K562 (cell line): ENCODE data around the gene GATC. TPM values are rescaled to one million over a fixed set of nuclear protein-coding genes. Genes with fewer than 3 reads are reported as not detected.

Source experiments
- ATAC-seq: fragments of 200-7000 bp; cut with Tn5 transposase; 3 replicates; pipeline ENCODE4 v1.9.1; 2020; ENCODE audit warnings: moderate library complexity
- BruUV-seq: library from RNA; stranded (reverse); fragments of 400-500 nt; replicated peaks from 2 replicates; lab custom pipeline; 2021; lab: Mats Ljungman, UMichigan
- CTCF ChIA-PET: fragments of 300-600 bp; formaldehyde crosslinking; extraction: SDS; loops from one replicate; lab custom pipeline; 2021; ENCODE audit warnings: low intra/inter-chr PET ratio; lab: Yijun Ruan, JAX
- POLR2A ChIA-PET: fragments of 300-600, 350-650 bp; sonication (Branson Sonifier 250); formaldehyde crosslinking; extraction: SDS; loops from one replicate; lab custom pipeline; 2021; ENCODE audit warnings: antibody characterized with exemption, inconsistent platforms; lab: Yijun Ruan, JAX
- DNase-seq, 4 experiments: peaks; one replicate each; pipeline versions ENCODE4 v3.0.0 to v3.0.0-alpha.2; 2011 to 2018; ENCODE audit warnings: low spot score in 3 of 4, mixed read lengths in 3 of 4; ENCODE audit errors: extremely low read depth in 1 of 4
- FAIRE-seq: peaks from 2 replicates; lab custom pipeline; 2011; peaks lifted over from hg19 to GRCh38; lab: Jason Lieb, UNC
- H2AFZ ChIP-seq: 2 replicates; pipeline ENCODE4 v1.6.0; 2011; ENCODE audit warnings: low read depth, low read length, control low read depth, inconsistent platforms
- H3K27ac ChIP-seq: fragments of 200-600 bp; 3 replicates; pipeline ENCODE4 v1.8.0; 2011; ENCODE audit warnings: low read depth, mild to moderate bottlenecking, control low read depth, inconsistent platforms, low read length, moderate library complexity, mixed read lengths; ENCODE audit errors: extremely low read depth
- H3K27me3 ChIP-seq, 2 experiments: fragments of 300-600 bp in 1 of 2; 2 replicates in 1 of 2; 3 replicates in 1 of 2; pipeline versions ENCODE4 v1.6.0 to v1.8.0; 2011; ENCODE audit warnings: inconsistent platforms in 2 of 2, low read length in 2 of 2, mild to moderate bottlenecking in 1 of 2, mixed read lengths in 1 of 2, moderate library complexity in 1 of 2; ENCODE audit not compliant: control insufficient read depth in 2 of 2, insufficient read depth in 2 of 2
- H3K36me3 ChIP-seq: fragments of 300-600 bp; 3 replicates; pipeline ENCODE4 v1.8.0; 2011; ENCODE audit warnings: mild to moderate bottlenecking, low read length, inconsistent platforms; ENCODE audit not compliant: control insufficient read depth, insufficient read depth
- H3K4me1 ChIP-seq, 2 experiments: fragments of 200-600 bp in 1 of 2; replicated peaks in 1 of 2; 2 replicates in 1 of 2; 3 replicates in 1 of 2; pipeline versions ENCODE4 v1.5.1 to v1.8.0; 2011; ENCODE audit warnings: inconsistent platforms in 2 of 2, low read length in 2 of 2, mild to moderate bottlenecking in 1 of 2, mixed read lengths in 1 of 2, moderate library complexity in 1 of 2; ENCODE audit not compliant: control insufficient read depth in 2 of 2, insufficient read depth in 2 of 2
- H3K4me2 ChIP-seq: 2 replicates; pipeline ENCODE4 v1.6.1; 2011; ENCODE audit warnings: low read length, control low read depth, inconsistent platforms, mixed read lengths; ENCODE audit not compliant: insufficient read depth
- H3K4me3 ChIP-seq: fragments of 200-600 bp; sonication (generic), shearing (Covaris generic); 2 replicates; pipeline ENCODE4 v1.5.1; 2016; ENCODE audit warnings: control low read depth, inconsistent platforms
- H3K79me2 ChIP-seq: fragments of 200-600 bp; 3 replicates; pipeline ENCODE4 v1.8.0; 2011; ENCODE audit warnings: low read length, inconsistent platforms; ENCODE audit not compliant: control insufficient read depth, insufficient read depth
- H3K9ac ChIP-seq, 2 experiments: 2 replicates each; pipeline versions ENCODE4 v1.6.0 to v1.6.1; 2011; ENCODE audit warnings: low read depth in 2 of 2, low read length in 2 of 2, control low read depth in 1 of 2, inconsistent platforms in 1 of 2, mild to moderate bottlenecking in 1 of 2, mixed read lengths in 1 of 2; ENCODE audit not compliant: insufficient read depth in 1 of 2
- H3K9me1 ChIP-seq: one replicate; pipeline ENCODE4 v1.6.0; 2011; ENCODE audit warnings: inconsistent platforms, mild to moderate bottlenecking, low read length, moderate library complexity; ENCODE audit not compliant: control insufficient read depth, insufficient read depth
- H3K9me3 ChIP-seq: replicated peaks from 2 replicates; pipeline ENCODE4 v1.5.1; 2011; ENCODE audit warnings: low read depth, low read length, inconsistent platforms; ENCODE audit not compliant: control insufficient read depth, insufficient read depth
- H4K20me1 ChIP-seq: replicated peaks from 2 replicates; pipeline ENCODE4 v1.6.1; 2011; ENCODE audit warnings: low read length, inconsistent platforms, mixed read lengths; ENCODE audit not compliant: control insufficient read depth, insufficient read depth
- CAMTA2 ChIP-seq: fragments of 250-450 bp; sonication (Bioruptor Pico); conservative IDR thresholded peaks from 2 replicates; pipeline ENCODE4 v1.5.1; 2022
- CTCFL ChIP-seq: IDR thresholded peaks from 2 replicates; pipeline ENCODE4 v1.6.1; 2011; ENCODE audit warnings: borderline replicate concordance, low read depth, mild to moderate bottlenecking, moderate library complexity, low read length; ENCODE audit not compliant: insufficient read depth, poor library complexity, severe bottlenecking
- DNMT1 ChIP-seq: fragments of 450-650 bp; IDR thresholded peaks from 2 replicates; pipeline ENCODE4 v1.6.1; 2016; ENCODE audit warnings: antibody characterized with exemption, mild to moderate bottlenecking
- ETS2 ChIP-seq: IDR thresholded peaks from 2 replicates; pipeline ENCODE4 v1.6.1; 2016; ENCODE audit warnings: borderline replicate concordance, missing genetic modification characterization, mild to moderate bottlenecking, moderate library complexity, missing compliant biosample characterization; ENCODE audit not compliant: poor library complexity, severe bottlenecking
- FOSL1 ChIP-seq: fragments of 200-800 bp; sonication (Bioruptor generic); conservative IDR thresholded peaks from 2 replicates; pipeline ENCODE4 v1.6.1; 2016; ENCODE audit warnings: missing genetic modification characterization, missing compliant biosample characterization
- GATA2 ChIP-seq: sonication (generic); formaldehyde crosslinking; IDR thresholded peaks from 2 replicates; pipeline ENCODE4 v1.4.0; 2020; ENCODE audit warnings: mild to moderate bottlenecking, missing genetic modification reagents
- HSF4 ChIP-seq: fragments of 250-450 bp; sonication (Bioruptor Pico); IDR thresholded peaks from 2 replicates; pipeline ENCODE4 v2.1.2; 2022; ENCODE audit warnings: mild to moderate bottlenecking, moderate library complexity, borderline replicate concordance
- JUNB ChIP-seq: fragments of 450-650 bp; formaldehyde crosslinking; conservative IDR thresholded peaks from 2 replicates; pipeline ENCODE4 v1.4.0; 2020; ENCODE audit warnings: mild to moderate bottlenecking
- KDM5B ChIP-seq: fragments of 200-600 bp; sonication (generic); IDR thresholded peaks from 2 replicates; pipeline ENCODE4 v1.6.1; 2012; ENCODE audit warnings: low read depth, mild to moderate bottlenecking, moderate library complexity, low read length, control low read depth, inconsistent platforms; ENCODE audit not compliant: insufficient replicate concordance
- NCOR1 ChIP-seq: fragments of 450-650 bp; IDR thresholded peaks from 2 replicates; pipeline ENCODE4 v1.6.1; 2016; ENCODE audit warnings: mild to moderate bottlenecking, moderate library complexity
- RCOR1 ChIP-seq, 2 experiments: IDR thresholded peaks; 2 replicates each; pipeline ENCODE4 v1.6.1; 2012; ENCODE audit warnings: low read depth in 2 of 2, low read length in 2 of 2, borderline replicate concordance in 1 of 2, improper control_type of control experiment in 1 of 2
- RFX5 ChIP-seq: IDR thresholded peaks from 2 replicates; pipeline ENCODE4 v1.6.1; 2011; ENCODE audit warnings: low read depth, mild to moderate bottlenecking, improper control_type of control experiment, low read length
- TRIM28 ChIP-seq: fragments of 450-650 bp; IDR thresholded peaks from 2 replicates; pipeline ENCODE4 v1.6.1; 2017
- ZC3H8 ChIP-seq: fragments of 450-650 bp; IDR thresholded peaks from 2 replicates; pipeline ENCODE4 v1.6.1; 2017
- ZNF133 ChIP-seq: fragments of 250-450 bp; sonication (Bioruptor Pico); IDR thresholded peaks from 2 replicates; pipeline ENCODE4 v1.4.0; 2020; ENCODE audit warnings: mild to moderate bottlenecking
- ZNF239 ChIP-seq: fragments of 250-450 bp; sonication (Bioruptor Pico); IDR thresholded peaks from 2 replicates; pipeline ENCODE4 v1.4.0; 2020; ENCODE audit warnings: mild to moderate bottlenecking
- ZNF398 ChIP-seq: fragments of 250-450 bp; sonication (Bioruptor Pico); IDR thresholded peaks from 2 replicates; pipeline ENCODE4 v1.8.0; 2021; ENCODE audit warnings: moderate library complexity, mild to moderate bottlenecking, inconsistent platforms
- ZNF512 ChIP-seq: IDR thresholded peaks from 2 replicates; pipeline ENCODE4 v1.6.1; 2016; ENCODE audit warnings: missing genetic modification characterization, missing compliant biosample characterization
- WGBS: fragments of 100-300 bp; shearing (Covaris generic); methylation state at CpG from one replicate; pipeline ENCODE4 v1.1.6; 2016; ENCODE audit warnings: low coverage, mixed read lengths; ENCODE audit not compliant: insufficient coverage; ENCODE audit errors: missing lambda C conversion rate; 5-methylcytosine and 5-hydroxymethylcytosine counted together
- in situ Hi-C: fragments of 300-500 bp; cut with MboI; formaldehyde crosslinking; loops from 4 replicates; pipeline ENCODE4 v1.15.0; 2018; ENCODE audit warnings: inconsistent platforms, mixed read lengths
- intact Hi-C: fragments of 100-400 bp; cut with micrococcal nuclease; formaldehyde crosslinking; loops from 2 replicates; pipeline ENCODE4 v1.14.2; 2022
- polyA plus RNA-seq, 8 experiments: library from polyadenylated mRNA; depleted of rRNA in 4 of 8; stranded (reverse) in 5 of 8; unstranded in 3 of 8; fragments of >200 nt; fragmentation: Nextera tagmentation in 2 of 8; fragmentation: Illumina TruSeq in 1 of 8; extraction: Ambion mirVana in 2 of 8; extraction: Trizol in 1 of 8; gene quantifications; 2 replicates each; pipeline versions ENCODE4 v1.2.1 to v1.2.3, GENCODE V29; 2011 to 2014; ENCODE audit warnings: inconsistent platforms in 1 of 8, missing spikeins in 1 of 8
- total RNA-seq, 7 experiments: library from RNA; depleted of rRNA in 6 of 7; stranded (reverse); fragments of >200 nt in 6 of 7; fragmentation: Illumina TruSeq in 2 of 7; extraction: Trizol in 2 of 7; gene quantifications; 2 replicates each; pipeline versions ENCODE4 v1.2.1 to v1.2.3, GENCODE V29; 2011 to 2021; ENCODE audit warnings: low replicate concordance in 1 of 7

The GATC gene
- total and polyA plus RNA-seq, 9 of the 15 experiments (the other 6 are each of a cell fraction or from before 2014, with no cell fraction given): 5.8 to 52.6 (median 28.2) TPM

GRCh38 chr12:120490325-120490724 is 44.1 kb downstream of the GATC start:
- no TSS peak for BruUV-seq
- ChIA-PET CTCF (no interaction called here), POLR2A (interaction anchor here (1.0 to 3.6 kb wide), 4 partner anchors 9 to 15 kb away, joined by 3 to 14 read pairs (median 10); no protein-coding TSS in a partner anchor)
- intact Hi-C loops: no loop called here
- Histone ChIP-seq H3K9me3 (no peaks in the 10 kb centered on the region), H3K27me3 (no peaks in the 10 kb centered on the region), H3K27ac (no peak overlapping the region), H3K36me3 (peaks cover 26% of the 10 kb centered on the region), H3K4me2 (no peak overlapping the region), H3K9me1 (no peaks in the 10 kb centered on the region), H2AFZ (no peak overlapping the region), H4K20me1 (no peaks in the 10 kb centered on the region), H3K4me3 (no peak overlapping the region), H3K79me2 (peaks cover 19% of the 10 kb centered on the region), H3K9ac (no peak overlapping the region), H3K4me1 (peaks cover 9 to 28% of the 10 kb centered on the region in 2 experiments; a peak in 4 of 5 replicates)
- WGBS: 85% methylated on average over 5 of the region's 5 CpGs
- in situ Hi-C loops: no loop called here
- FAIRE-seq: no peak
- ATAC-seq: no peak
- DNase-seq: no peak
- TF ChIP-seq ZNF398 (CRISPR knock-in tag): no peak
- TF ChIP-seq ZNF133 (CRISPR knock-in tag): no peak
- no peak for TF ChIP-seq ZC3H8
- TF ChIP-seq ZNF239 (CRISPR knock-in tag): no peak
- TF ChIP-seq KDM5B: no peak
- no peak for TF ChIP-seq HSF4
- no peak for TF ChIP-seq JUNB (CRISPR knock-in tag)
- TF ChIP-seq DNMT1: no peak
- no peak for TF ChIP-seq RFX5
- TF ChIP-seq ETS2 (tag): no peak
- no peak for TF ChIP-seq NCOR1
- TF ChIP-seq CAMTA2: no peak
- no peak for TF ChIP-seq ZNF512
- TF ChIP-seq GATA2 (CRISPR knock-in tag): no peak
- no peak for TF ChIP-seq RCOR1 (IDR thresholded peaks at IDR 0.05; ENCODE audit: borderline replicate concordance in 1 of 2, low read depth in 2 of 2, low read length in 2 of 2)
- TF ChIP-seq TRIM28: no peak
- no peak for TF ChIP-seq CTCFL
- TF ChIP-seq FOSL1 (tag): no peak
